NCI-H345 treated with DMSO at 0.1 percent for 48 hours (cell line): ENCODE results near the gene ZBED4.
"Not testable (repeated sequence)": the region's sequence is repeated elsewhere in the genome, so short reads cannot be mapped to it uniquely, and the experiment has no call there.

Experiments used
- DNase-seq: peaks from one replicate; lab custom pipeline; 2025; ENCODE audit not compliant: unreplicated experiment; lab: John Stamatoyannopoulos, UW

The ZBED4 gene, protein sequence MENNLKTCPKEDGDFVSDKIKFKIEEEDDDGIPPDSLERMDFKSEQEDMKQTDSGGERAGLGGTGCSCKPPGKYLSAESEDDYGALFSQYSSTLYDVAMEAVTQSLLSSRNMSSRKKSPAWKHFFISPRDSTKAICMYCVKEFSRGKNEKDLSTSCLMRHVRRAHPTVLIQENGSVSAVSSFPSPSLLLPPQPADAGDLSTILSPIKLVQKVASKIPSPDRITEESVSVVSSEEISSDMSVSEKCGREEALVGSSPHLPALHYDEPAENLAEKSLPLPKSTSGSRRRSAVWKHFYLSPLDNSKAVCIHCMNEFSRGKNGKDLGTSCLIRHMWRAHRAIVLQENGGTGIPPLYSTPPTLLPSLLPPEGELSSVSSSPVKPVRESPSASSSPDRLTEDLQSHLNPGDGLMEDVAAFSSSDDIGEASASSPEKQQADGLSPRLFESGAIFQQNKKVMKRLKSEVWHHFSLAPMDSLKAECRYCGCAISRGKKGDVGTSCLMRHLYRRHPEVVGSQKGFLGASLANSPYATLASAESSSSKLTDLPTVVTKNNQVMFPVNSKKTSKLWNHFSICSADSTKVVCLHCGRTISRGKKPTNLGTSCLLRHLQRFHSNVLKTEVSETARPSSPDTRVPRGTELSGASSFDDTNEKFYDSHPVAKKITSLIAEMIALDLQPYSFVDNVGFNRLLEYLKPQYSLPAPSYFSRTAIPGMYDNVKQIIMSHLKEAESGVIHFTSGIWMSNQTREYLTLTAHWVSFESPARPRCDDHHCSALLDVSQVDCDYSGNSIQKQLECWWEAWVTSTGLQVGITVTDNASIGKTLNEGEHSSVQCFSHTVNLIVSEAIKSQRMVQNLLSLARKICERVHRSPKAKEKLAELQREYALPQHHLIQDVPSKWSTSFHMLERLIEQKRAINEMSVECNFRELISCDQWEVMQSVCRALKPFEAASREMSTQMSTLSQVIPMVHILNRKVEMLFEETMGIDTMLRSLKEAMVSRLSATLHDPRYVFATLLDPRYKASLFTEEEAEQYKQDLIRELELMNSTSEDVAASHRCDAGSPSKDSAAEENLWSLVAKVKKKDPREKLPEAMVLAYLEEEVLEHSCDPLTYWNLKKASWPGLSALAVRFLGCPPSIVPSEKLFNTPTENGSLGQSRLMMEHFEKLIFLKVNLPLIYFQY

DNA sequence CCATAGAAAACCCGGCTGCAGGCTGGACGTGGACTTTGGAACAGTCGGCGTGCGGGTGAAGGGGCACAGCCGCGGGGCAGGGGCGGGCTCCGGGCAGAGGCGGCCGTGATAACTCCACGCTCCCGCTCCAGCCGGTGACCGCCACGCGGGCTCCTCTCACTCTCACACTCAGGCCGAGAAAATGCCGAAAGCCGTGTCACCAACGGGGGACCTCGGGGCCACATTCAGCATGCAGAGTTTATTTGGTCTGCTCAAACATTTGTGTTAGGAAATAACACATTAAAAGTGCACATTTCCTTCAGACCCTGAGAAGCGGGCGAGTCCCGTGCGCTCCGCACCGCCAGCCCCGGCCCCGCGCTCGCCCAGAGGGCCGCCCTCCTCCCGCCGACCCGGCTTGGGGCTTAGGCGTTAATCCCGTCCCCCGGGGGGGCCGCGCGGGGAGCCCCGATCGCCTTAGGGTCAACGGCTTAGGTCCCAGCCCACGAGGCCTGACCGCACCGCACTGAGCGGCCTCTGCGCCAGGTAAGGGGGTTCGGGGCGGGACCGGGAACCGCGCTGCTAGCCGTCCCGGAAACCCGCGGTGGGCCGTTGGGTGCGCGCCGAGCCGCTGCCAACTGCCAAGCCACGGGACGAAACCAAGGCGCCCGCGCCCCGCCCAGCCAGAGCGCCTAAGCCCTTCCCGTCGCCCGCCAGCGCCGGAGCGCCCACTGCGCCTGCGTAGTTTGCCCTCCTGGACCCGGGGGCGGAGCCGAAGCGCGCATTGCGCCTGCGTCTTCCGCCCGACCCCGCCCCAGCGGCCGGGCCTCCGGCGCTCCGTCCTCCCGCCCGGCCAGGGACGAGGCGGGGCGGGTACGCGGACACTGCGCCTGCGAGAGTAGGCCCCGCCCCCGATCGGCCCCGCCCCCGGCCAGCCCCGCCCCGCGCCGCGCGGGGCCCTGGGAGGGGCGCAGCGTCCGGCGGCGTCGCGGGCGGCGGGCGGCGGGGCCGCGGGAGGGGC lies at the start of gene ZBED4:
Gene ZBED4, plus strand, starts transcription at position 947 of the 997 bp plus-strand sequence. CDS start 29,819 bp downstream, outside the sequence.
- peak; percentile 83 for DNase-seq

DNA sequence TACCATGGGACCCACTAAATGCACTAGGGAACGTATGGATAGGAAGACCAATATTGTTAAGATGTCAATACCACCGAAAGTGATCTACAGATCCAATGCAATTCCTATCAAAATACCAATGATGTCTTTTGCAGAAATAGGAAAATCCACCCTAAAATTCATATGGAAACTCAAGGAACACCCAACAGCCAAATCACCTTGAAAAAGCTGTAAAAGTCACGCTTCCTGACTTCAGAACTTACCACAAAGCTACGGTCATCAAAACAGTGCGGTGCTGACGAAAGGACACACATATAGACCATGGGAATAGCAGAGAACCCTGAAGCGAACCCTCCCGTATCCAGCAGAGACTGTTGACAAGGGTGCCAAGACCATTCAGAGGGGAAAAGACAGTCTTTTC lies 46.5 kb upstream of the ZBED4 start:
- no peak for DNase-seq

GRCh38 chr22:49807780-49808708 lies 45.6 kb upstream of the ZBED4 start:
- DNase-seq, result no peak

DNA sequence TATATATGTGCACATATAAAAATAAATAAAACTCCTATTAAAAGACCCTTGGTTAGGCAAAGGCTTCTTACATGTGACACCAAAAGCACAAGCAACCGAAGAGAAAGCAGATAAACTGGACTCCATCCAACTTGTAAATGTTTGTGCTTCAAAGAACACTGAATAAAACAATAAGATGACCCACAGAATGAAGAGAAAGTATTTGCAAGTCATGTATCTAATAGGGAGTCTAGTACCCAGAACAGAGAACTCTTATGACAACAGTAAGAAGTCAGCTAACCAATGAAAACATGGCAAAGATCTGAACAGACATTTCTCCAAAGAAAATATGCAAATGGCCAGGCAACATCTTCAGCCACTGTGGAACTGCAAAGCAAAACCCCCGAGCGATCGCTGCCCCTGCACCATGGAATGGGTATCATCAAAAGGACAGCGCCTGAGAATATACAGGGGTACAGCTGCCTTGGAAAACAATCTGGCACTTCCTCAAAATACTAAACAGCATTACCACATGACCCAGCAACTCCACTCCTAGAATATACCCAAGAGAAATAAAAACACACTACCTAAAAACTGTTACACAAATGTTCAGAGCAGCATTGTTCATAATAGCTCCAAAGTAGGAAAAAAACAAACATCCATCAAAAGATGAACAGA lies 43.2 kb upstream of the ZBED4 start:
- DNase-seq, result no peak

DNA sequence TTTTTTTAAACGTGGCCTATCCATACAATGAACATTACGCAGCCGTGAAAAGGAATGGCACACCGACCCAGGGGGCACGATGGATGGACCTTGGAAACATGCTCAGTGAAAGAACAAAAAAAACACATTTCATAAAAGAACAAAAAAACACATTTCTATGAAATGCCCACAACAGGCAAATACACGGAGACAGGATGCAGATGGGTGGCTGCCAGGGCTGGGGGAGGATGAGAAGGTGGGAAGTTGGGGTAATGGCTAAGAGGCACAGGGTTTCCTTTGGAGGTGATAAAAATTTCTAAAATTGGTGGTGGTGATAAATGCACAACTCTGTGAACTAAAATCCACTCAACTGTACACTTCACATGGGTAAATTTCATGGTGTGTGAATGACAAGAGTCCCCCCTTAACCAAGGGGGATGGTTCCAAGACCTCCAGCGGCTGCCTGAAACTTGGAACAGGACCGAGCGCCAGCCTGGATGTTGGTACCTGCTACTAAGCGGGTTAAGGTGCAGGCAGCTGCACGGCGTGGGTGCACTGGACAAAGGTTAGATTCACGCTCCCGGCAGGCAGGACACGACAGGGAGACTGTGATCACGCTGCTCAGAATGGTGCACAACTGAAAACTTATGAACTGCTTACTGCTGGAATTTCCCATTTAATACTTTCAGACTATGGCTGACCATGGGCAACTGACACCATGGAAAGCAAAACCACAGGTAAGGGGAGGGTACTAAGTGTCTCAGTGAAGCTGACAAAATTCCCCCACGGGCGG lies 42.4 kb upstream of the ZBED4 start:
- no peak for DNase-seq

- DNase-seq, result no peak
Observed at GRCh38 chr22:49812838-49813237, 40.8 kb upstream of the ZBED4 start.

- no peak for DNase-seq
Observed at GRCh38 chr22:49814164-49814686, 39.4 kb upstream of the ZBED4 start.

GRCh38 chr22:49814856-49815255 lies 38.8 kb upstream of the ZBED4 start:
- DNase-seq, result no peak

GRCh38 chr22:49815641-49816091 lies 38.0 kb upstream of the ZBED4 start:
- DNase-seq, result no peak

- DNase-seq, result no peak
Observed at GRCh38 chr22:49817359-49817758, 36.3 kb upstream of the ZBED4 start.

- no peak for DNase-seq
Observed at GRCh38 chr22:49820984-49821383, 32.7 kb upstream of the ZBED4 start.

DNA sequence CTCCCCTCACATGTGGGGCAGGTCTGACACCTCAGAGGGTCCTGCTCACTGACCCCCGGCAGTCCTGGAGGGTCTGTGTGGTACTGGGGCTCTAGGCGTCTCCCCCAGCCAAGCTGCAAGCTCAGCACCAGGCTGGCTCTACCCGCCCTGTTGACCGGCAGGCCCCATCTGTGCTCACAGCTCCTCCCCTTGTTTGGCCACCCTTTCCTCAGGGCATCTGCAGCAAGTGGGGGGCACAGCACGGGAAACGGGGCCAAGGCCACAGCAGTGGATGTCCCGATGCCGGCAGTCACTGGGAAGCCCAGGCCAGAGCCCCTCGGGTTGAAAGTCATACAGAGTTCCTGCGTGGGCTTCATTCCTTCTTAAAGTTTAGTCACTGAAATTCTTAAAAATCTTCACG lies 31.9 kb upstream of the ZBED4 start:
- not testable (repeated sequence) for DNase-seq

GRCh38 chr22:49823289-49824045 lies 30.2 kb upstream of the ZBED4 start:
- DNase-seq, result no peak

DNA sequence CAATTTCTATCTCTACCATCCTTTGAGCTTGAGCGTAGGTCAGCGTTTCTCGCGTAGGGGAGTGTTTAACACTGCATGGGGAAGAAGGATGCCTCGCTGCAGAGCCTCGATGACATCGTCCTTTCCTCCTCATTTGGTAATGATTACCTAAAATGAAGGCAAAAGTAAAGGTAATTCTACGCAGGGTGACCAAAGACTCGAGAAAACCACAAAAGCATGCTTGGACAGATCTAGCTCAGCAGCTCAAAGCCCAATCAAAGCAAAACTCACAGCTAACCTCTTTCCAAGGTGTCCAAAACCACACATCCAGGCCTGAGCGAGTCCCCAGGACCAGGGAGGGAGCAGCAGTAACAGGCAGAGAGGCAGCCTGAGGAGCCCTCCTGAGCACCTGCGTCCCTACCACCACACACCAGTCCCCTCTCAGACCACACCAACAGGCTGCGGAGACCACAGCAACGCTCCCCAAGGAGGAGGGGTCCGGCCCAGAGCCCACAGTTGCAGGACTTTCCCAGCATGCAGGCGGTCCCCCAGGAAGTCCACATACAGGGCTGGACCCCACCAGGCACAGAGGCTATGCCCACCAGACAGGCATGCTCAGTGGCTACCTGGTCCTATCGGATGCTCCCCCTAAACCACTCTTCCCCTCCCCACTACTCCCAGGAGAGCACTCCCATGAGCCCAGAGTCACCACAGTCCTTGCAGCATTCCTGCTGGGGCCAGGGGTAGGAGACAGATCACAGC lies 29.3 kb upstream of the ZBED4 start:
- DNase-seq, result no peak

DNA sequence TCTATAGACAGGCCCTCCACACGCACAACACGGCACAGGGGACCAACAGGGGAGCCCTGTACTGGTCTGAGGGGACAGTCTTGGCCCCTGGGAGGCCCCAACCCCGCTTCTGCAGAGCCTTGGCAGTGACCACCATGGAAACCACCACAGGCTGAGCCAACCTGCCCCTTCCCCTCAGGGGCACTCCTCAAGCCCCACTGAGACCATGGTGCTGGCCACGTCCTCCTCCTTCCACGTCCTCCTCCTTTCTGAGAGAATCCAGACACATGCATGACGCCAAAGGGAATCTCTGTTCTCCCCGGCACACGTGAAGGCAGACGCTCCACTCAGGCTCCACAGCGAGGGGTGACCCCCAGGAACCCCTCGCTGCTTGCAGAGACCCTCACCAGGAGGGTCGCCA lies 28.7 kb upstream of the ZBED4 start:
- no peak for DNase-seq

- no peak for DNase-seq
Observed at GRCh38 chr22:49825436-49825835, 28.2 kb upstream of the ZBED4 start.
